ENCODE data around the gene INPP5F. TPM values are rescaled to one million over a fixed set of nuclear protein-coding genes. Genes with fewer than 3 reads are reported as not detected.

INPP5F gene
- total and polyA plus RNA-seq, 10 of the 15 experiments (the other 5 are each of a cell fraction or from before 2014, with no cell fraction given), result 6.0 to 49.3 (median 34.3) TPM

GRCh38 chr10:119780879-119781480 is 55.1 kb downstream of the INPP5F start:
- no peaks in the 10 kb centered on the region for H3K79me2 ChIP-seq (ENCODE audit: control insufficient read depth, insufficient read depth, low read length)
- no peak for ATAC-seq
- H3K4me3 ChIP-seq, result no peak overlapping the region
- no peak for DNase-seq (ENCODE audit: low read depth, low spot score)
- RAD21 ChIA-PET (ENCODE audit: unreplicated experiment), result interaction anchor here (0.9 to 1.4 kb wide), 3 partner anchors 77 to 94 kb away, joined by 3 to 5 read pairs (median 3); no protein-coding TSS in a partner anchor
- H3K4me1 ChIP-seq (ENCODE audit: control insufficient read depth, insufficient read depth, low read length), result peaks cover 14% of the 10 kb centered on the region
- intact Hi-C loops (cut with micrococcal nuclease; ENCODE audit: unreplicated experiment) (no loop called here), in situ Hi-C loops (cut with MboI) (no loop called here)
- FAIRE-seq, result no peak
- H2AFZ ChIP-seq (ENCODE audit: control insufficient read depth, low read depth, low read length), result no peak overlapping the region
- POLR2A ChIA-PET, result no interaction called here
- H3K36me3 ChIP-seq (ENCODE audit: control insufficient read depth in 2 of 2, insufficient read depth in 2 of 2, low read length in 1 of 2), result no peaks in the 10 kb centered on the region; a peak in 1 of 4 replicates
- H3K4me2 ChIP-seq (ENCODE audit: control insufficient read depth, insufficient read depth), result no peak overlapping the region
- no peaks in the 10 kb centered on the region for H4K20me1 ChIP-seq (ENCODE audit: control insufficient read depth, insufficient read depth)
- H3K27ac ChIP-seq (ENCODE audit: control insufficient read depth, insufficient read depth), result no peak overlapping the region
- H3K9ac ChIP-seq (ENCODE audit: control insufficient read depth, insufficient read depth, low read length), result no peak overlapping the region
- SMC1A ChIA-PET (ENCODE audit: uncharacterized antibody, unreplicated experiment), result interaction anchor here (0.7 to 3.7 kb wide), 10 partner anchors 8 to 91 kb away, joined by 3 to 20 read pairs (median 6); no protein-coding TSS in a partner anchor
- CTCF ChIA-PET, result interaction anchor here (1.0 to 3.5 kb wide), 5 partner anchors 9 to 94 kb away, joined by 3 to 19 read pairs (median 7); no protein-coding TSS in a partner anchor
- BruUV-seq (replicated peaks), result no TSS peak
- H3K9me3 ChIP-seq (replicated peaks; ENCODE audit: control insufficient read depth, insufficient read depth, low read length), result no peaks in the 10 kb centered on the region
- H3K27me3 ChIP-seq (replicated peaks in 1 of 2; ENCODE audit: control insufficient read depth in 2 of 2, insufficient read depth in 2 of 2, low read length in 1 of 2), result no peaks in the 10 kb centered on the region
- TF ChIP-seq, protein P1, sequence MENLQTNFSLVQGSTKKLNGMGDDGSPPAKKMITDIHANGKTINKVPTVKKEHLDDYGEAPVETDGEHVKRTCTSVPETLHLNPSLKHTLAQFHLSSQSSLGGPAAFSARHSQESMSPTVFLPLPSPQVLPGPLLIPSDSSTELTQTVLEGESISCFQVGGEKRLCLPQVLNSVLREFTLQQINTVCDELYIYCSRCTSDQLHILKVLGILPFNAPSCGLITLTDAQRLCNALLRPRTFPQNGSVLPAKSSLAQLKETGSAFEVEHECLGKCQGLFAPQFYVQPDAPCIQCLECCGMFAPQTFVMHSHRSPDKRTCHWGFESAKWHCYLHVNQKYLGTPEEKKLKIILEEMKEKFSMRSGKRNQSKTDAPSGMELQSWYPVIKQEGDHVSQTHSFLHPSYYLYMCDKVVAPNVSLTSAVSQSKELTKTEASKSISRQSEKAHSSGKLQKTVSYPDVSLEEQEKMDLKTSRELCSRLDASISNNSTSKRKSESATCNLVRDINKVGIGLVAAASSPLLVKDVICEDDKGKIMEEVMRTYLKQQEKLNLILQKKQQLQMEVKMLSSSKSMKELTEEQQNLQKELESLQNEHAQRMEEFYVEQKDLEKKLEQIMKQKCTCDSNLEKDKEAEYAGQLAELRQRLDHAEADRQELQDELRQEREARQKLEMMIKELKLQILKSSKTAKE (IDR thresholded peaks at IDR 0.05; ENCODE audit: low read depth, poor library complexity, severe bottlenecking), result no peak
- TF ChIP-seq PAX8 (IDR thresholded peaks at IDR 0.05) (no peak), ZNF384 (IDR thresholded peaks at IDR 0.05; ENCODE audit: borderline replicate concordance, low read depth, low read length) (no peak)
- 77% methylated on average over 5 of the region's 5 CpGs for WGBS (ENCODE audit: insufficient coverage, insufficient replicate concordance, low lambda C conversion rate, missing lambda C conversion rate)
